ENCODE results near the gene SHC2.
"Not testable (repeated sequence)": the region's sequence is repeated elsewhere in the genome, so short reads cannot be mapped to it uniquely, and the experiment has no call there.

Gene SHC2

DNA sequence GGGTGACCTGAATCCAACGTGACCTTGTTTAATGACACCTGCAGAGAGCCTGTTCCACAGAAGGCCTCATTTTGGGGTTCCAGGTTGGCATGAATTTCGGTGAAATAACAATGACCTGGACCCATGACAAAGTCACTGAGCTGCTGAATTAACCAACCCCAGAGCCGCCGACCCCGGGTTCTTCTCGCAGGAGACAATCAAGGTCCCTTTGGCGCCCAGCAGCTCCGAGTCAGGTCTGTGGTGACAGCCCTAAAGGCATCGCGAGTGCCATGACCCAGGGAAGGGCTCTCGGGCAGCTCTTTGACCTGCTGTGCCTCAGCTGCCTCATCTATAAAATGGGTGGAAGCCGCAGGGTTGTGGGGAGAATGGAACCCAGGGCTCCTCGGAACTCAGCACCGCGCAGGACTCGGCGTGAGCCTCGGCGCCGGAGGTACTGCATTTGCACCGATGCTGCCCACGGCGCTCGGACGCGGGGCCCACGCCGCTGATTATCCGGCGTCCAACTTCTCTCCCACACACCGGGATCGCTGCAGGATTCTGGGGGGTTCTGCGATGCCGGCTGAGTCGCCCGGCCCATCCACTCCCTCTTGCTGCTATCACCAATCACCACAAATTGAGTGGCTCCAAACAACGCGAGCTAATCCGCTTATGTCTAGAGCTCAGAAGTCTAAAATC, 5.7 kb downstream of the SHC2 start:
- no peak for DNase-seq (ENCODE audit: low read depth)
- H3K4me3 ChIP-seq (ENCODE audit: low read depth, low read length), result no peak overlapping the region

DNA sequence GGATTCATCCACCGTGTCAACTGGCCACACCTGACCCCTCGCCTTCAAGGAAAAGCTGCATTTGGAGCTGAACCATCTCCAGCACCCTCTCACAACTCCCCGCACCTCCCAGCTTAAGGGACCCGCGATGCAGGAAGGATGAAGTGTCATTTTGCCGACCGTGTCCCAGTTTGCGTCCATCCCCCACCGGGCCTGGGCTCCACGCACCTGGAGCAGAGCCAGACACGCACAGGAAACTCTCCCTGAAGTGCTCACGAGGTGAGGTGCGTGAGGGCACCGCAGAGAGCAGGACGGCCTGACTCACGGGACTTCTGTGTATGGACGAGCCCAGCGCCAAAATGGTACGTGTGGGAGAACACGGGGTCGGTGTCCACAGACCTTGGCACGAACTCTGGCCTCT, 7.2 kb downstream of the SHC2 start:
- H3K4me3 ChIP-seq (ENCODE audit: low read depth, low read length), result no peak overlapping the region
- DNase-seq (ENCODE audit: low read depth), result no peak

DNA sequence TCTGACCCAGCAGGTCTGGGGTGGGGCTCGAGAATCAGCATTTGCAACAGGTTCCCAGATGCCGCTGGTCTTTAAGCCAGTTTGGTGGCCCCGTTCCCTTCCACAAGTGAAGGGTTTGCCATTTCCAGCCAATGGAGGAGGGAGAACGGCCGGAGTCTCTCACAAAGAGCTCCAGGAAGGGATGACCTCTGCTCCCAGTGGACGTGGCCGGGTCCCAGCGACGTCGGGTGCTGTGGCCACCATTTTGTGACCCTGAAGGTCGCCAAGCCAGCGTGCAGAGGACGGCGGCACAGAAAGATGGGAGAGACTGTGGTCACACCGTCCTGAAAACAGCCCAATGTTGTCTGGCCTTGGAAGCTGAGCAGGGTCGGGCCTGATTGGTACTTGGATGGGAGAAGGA, 8.0 kb downstream of the SHC2 start:
- no peak overlapping the region for H3K4me3 ChIP-seq (ENCODE audit: low read depth, low read length)
- no peak for DNase-seq (ENCODE audit: low read depth)

DNA sequence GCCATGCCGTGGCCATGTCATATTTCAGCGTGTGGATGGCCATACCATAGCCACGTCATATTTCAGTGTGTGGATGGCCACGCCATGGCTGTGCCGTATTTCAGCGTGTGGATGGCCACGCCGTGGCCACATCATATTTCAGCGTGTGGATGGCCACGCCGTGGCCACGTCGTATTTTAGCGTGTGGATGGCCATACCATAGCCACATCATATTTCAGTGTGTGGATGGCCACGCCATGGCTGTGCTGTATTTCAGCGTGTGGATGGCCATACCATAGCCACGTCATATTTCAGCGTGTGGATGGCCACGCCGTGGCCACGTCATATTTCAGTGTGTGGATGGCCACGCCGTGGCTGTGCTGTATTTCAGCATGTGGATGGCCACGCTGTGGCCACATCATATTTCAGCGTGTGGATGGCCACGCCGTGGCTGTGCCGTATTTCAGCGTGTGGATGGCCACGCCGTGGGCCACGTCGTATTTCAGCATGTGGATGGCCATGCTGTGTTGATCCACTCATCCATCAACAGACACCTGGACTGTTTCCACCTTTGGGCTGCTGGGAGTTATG, 9.8 kb downstream of the SHC2 start:
- not testable (repeated sequence) for H3K4me3 ChIP-seq (ENCODE audit: low read depth, low read length); DNase-seq (ENCODE audit: low read depth)

DNA sequence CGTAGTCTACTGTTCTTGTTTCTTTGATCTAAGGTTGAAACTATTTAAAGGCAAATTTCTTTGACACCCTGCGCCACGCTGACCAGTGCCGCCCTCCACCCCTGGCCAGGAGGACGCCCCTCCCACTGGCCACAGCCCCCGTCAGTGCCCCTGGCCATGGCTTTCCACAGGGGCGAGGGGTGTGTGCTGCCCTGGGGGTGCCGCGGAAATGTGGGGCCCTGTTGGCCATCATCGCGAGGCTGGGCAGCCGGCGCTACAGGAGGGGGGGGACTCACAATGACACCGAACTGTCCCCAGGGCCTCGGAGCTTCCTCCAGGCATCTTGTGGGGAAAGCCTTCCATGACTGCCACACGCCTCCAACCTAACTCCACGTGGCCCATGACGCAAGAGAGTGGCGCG, 10.9 kb downstream of the SHC2 start:
- H3K4me3 ChIP-seq (ENCODE audit: low read depth, low read length), result no peak overlapping the region
- DNase-seq (ENCODE audit: low read depth), result no peak

DNA sequence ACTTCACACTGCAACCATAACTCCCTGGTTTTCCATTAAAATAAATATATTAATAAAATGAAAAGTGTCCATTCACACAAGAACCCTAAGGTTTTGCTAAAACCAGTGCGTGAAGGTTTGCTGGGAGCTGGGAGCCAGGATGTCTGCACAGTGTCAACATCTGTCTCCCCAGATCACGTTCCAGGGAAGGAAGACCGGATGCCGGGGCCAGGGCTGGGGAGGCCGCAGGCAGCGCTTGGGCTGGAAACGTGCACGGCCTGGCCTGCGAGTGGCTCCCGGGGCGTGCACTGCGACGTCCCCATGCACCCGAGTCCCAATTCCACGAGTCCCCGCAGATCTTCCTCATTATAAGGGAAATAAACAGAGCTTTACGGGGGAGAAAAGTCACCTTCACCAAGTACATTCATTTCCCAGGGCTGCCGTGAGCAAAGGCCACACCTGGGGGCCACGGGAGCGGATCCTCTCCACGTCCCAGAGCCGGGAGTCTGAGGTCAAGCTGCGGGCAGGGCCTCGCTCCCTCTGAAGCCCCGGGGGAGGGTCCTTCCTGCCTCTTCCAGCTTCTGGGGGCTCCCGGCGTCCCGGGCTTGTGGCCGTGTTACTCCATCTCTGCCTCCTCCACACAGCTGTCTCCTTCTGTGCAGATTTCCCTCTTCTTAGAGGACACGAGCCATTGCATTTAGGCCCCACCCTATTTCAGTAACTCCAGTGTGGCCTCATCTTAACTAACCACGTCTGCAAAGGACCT, 12.8 kb downstream of the SHC2 start:
- H3K4me3 ChIP-seq (ENCODE audit: low read depth, low read length), result no peak overlapping the region
- no peak for DNase-seq (ENCODE audit: low read depth)

DNA sequence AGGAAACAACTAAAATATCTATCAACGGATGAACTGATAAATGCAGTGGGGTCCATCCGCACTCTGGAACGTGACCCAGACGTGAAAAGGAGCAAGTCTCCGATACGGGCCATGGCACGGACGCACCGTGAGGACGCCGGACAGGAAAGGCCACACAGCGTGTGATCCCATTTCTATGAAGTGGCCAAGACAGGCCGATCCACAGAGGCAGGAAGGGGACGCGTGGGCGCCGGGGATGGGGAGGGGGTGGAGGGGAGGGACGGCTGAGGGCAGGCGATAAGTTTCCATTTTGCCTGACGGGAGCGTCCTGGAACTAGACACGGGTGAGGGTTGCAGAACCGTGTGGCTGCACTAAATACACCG, 13.8 kb downstream of the SHC2 start:
- no peak overlapping the region for H3K4me3 ChIP-seq (ENCODE audit: low read depth, low read length)
- no peak for DNase-seq (ENCODE audit: low read depth)

DNA sequence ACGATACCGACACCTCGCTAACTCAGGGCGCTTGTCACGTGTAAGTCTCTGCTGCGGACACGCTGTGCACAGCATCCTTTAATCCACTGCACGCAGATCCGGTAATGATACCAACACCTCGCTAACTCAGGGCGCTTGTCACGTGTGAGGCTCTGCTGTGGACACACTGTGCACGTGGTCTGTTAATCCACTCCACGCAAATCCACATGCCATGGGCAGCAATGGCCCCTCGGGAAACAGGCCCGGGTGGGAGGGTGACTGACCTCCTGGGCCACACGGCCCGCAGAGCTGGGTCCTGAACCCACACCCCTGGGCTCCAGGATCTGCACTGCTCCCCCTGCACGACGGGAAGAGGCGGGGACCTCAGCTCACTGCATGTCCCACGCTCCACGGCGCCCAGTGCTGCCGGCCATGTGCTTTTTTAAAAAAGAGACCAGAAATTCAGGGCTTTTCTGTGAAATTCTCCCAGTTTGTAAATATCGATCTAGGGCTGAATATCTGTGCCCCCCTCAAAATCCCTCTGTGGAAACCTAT, 16.1 kb downstream of the SHC2 start:
- no peak overlapping the region for H3K4me3 ChIP-seq (ENCODE audit: low read depth, low read length)
- DNase-seq (ENCODE audit: low read depth), result no peak

DNA sequence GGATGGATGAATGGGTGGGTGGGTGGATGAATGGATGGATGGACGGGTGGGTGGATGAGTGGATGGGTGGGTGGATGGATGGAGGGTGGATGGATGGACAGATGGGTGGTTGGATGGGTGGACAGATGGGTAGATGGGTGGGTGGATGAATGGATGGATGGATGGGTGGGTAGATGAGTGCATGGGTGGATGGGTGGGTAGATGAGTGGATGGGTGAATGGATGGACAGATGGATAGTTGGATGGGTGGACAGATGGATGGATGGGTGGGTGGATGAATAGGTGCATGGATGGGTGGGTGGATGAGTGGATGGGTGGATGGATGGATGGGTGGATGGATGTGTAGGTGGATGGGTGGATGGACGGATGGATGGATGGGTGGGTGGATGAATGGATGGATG, 17.8 kb downstream of the SHC2 start:
- H3K4me3 ChIP-seq (ENCODE audit: low read depth, low read length), result no peak overlapping the region
- no peak for DNase-seq (ENCODE audit: low read depth)

DNA sequence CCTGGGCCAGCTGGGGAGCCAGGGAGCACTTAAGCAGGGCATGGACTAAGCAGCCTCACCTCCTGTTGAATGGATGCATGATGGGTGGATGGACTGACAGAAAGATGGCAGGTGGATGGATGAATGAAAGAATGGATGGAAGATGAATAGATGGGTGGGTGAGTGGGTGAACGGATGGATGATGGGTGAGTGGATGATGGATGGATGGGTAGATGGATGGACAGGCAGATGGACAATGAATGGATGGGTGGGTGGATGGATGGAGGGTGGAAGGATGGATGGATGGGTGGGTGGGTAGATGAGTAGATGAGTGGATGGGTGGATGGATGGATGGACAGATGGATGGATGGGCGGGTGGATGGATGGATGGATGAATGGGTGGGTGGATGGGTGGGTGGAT, 18.7 kb downstream of the SHC2 start:
- no peak for DNase-seq (ENCODE audit: low read depth)
- no peak overlapping the region for H3K4me3 ChIP-seq (ENCODE audit: low read depth, low read length)

DNA sequence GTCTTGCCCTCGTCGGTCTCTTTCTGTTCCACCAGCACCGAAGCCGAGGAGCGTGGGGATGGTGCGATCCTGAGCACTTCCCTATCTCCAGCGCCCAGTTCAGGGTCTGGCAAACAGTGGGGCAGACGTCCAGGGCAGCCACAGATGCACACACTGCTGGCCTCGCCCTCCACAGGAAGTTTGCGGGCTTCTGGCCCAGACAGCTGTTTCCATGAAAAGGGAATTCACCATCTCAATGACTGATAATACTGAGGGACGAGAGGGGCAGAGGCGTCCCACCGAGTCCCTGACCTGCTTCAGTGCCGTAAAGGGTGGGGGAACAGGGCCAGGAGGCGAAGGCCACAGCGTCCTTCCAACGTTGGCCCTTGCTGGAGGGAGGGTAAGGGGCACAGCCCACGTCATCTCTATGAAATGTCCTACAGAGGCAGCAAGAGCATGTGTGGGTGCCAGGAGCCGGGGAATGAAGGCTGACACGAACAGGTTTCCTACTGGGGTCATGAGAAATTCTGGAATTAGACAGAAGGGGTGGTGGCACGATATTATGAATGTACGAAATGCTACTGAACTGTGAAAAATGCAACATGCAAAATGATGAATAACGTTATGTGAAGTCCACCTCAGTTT, 19.5 kb downstream of the SHC2 start:
- DNase-seq (ENCODE audit: low read depth), result no peak
- no peak overlapping the region for H3K4me3 ChIP-seq (ENCODE audit: low read depth, low read length)

DNA sequence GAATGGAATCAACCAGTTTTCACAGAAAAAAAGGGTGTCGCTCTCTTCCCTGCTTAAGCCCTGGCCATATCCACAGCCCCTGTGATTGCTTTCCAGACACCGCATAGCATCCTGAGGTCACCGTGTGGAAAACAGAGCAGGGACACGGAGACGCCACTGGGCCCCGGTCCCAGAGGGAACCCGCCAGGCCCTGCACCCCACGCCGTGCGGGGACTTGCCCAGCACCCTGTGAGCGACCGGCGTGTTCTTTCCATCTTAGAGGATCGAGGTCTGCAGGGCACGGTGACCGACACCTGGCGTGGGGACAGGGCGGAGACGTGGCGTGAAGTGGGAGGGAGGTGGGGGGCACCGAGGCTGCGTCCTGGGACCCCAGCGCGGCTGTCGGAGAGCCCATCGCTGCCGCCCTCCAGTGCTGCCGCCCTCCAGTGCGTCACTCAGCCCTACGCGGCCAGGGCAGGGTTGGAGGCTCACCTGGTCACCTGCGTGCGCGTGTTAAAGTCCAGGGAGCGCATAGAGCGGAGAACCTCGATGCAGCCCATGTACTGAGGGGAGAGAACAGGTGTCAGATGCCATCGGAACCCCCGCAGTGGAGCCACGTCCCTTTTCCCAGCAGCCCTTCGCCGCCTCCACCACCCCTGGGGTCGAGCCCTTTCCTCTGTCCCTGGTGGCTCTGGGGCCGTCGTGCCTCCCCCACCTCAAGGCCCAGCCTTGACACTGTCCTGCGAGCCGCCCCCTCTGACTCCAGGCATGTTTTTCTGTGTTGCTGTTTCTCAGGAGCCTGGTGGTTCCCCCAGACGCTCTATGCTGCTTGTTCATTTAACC, 20.2 kb downstream of the SHC2 start:
- no peak for DNase-seq (ENCODE audit: low read depth)
- no peak overlapping the region for H3K4me3 ChIP-seq (ENCODE audit: low read depth, low read length)

DNA sequence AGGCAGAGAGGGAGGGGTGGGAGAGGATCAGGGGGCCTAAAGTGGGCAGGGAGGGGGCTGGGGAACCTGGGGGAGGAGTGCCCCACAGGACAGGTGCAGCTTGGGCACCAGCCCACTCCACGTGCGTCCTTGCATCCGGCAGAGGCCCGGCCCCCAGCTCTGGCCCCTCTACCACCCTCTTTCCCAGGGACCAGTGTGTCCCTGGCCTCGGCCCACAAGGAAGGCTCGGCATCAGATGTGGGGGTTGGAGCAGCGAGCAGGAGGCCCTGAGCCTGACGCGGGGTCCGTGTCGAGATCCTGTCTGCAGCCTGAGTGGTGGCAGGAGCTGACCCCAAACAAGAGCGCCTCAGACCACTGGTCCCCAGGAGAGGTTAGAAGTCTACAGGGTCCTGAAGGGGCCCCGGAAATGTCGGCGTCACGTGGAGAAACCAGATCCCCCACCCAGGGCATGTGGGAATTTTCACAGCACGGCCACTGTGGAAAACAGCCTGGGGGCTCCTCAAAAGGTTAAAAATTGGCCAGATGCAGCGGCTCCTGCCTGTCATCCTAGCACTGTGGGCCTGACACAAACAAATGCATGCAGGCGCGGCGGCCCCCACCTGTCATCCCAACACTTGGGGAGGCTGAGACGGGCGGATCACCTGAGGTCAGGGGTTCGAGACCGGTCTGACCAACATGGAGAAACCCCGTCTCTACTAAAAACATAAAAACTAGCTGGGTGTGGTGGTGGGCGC, 21.5 kb downstream of the SHC2 start:
- no peak for DNase-seq (ENCODE audit: low read depth)
- no peak overlapping the region for H3K4me3 ChIP-seq (ENCODE audit: low read depth, low read length)

DNA sequence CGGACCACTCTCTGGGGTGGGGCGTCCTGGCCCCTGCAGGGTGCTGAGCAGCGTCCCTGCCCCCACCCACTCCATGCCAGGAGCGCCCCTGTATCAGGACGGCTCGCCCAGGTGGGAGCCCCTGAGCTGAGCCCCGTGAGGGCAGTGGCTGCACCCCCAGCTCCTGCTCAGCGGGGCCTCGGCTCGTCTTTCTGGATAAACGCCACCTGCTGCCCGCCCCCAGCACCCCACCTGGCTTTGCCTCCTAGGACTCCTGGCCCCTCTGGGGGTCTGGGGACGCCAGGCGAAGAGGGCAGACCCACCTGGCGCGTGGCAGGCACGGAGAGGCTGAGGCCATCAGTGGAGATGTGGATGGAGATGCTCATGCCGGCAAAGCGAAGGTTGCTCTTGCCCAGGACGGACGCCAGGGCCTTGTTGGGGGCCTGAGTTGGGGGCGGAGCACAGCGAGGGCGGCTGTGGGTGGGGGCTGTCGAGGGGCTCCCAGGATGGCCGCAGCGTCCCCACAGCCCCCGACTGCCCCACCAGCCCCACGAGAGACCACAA, 22.3 kb downstream of the SHC2 start:
- H3K4me3 ChIP-seq (ENCODE audit: low read depth, low read length), result no peak overlapping the region
- DNase-seq (ENCODE audit: low read depth), result no peak

DNA sequence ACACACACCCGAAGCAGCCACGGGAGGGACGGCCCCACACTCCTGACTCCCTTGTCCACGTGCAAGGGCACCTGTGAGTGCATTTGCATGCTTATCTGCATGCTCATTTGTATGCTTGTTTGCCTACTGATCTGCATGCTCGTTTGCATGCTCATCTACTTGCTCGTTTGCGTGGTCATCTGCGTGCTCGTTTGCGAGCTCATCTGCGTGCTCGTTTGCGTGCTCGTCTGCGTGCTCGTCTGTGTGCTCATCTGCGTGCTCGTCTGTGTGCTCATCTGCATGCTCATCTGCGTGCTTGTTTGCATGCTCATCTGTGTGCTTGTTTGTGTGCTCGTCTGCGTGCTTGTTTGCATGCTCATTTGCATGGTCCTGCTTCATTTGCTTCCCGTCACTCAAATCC, 23.8 kb downstream of the SHC2 start:
- no peak for DNase-seq (ENCODE audit: low read depth)
- H3K4me3 ChIP-seq (ENCODE audit: low read depth, low read length), result no peak overlapping the region

DNA sequence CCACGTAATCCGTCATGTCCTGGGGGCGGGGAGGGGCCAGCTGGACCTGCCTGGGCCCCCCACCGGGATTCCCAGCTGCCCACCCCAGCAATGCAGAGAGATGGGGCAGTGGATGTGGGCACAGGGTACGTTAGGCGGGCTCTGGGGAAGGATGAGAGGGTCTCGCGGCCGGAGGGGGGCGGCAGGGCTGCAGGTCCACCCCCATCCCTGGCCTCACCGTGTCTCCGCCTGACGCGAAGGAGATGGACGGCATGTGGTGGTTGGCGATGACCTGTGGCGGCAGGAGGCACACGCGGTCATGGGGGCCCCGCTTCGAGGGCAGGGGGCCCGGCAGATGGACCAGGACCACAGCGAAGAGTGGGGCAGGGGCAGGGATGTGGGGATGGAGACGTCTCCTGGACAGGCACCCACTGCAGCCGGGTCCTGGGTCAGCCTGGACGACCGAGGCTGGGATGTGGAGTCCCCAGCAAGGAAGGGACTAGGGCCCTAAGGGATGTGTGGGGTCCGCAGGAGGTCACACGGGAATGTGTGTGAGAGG, 24.4 kb downstream of the SHC2 start:
- no peak overlapping the region for H3K4me3 ChIP-seq (ENCODE audit: low read depth, low read length)

DNA sequence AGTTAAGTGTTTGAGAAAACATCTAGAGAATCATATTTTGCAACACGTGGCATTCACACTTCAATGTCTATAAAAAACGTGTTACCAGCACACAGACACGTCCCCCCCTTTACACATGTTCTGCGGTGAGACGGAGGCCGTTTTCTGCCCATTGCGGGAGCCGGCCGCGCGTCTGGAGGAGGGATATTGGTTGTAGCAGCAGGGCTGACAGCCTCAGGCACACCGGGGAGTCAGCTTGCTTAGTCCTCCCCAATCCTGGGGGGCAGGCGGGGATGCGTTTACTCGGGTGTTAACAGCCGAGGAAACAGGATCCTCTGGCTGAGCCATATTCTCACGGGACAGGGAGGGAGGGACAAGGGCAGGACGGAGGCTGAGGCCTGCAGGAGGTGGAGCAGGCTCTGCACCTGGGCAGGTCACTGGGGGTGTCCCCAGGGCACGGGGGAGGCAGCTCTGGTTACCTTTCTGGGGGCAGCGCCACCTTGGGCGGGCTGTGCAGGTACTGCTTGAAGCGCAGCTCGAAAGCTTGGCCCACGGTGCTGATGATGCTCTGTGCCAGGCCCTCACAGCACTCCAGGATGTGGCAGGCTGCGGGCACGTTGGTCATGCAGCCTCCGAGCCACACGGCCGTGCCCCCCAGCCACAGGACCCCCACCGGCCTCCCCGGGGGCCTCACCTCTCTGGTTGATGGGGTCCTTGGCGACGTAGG, 25.0 kb downstream of the SHC2 start:
- no peak for DNase-seq (ENCODE audit: low read depth)
- no peak overlapping the region for H3K4me3 ChIP-seq (ENCODE audit: low read depth, low read length)

More for the DNA sequence above, 24.4 kb downstream of the SHC2 start:
- DNase-seq (ENCODE audit: low read depth), result no peak

Measured in skeletal muscle cell (primary cell).